HS-27A (cell line): ENCODE data around the gene EGFL8.

Source experiments
- DNase-seq: peaks from one replicate; pipeline ENCODE4 v3.0.0-alpha.2; 2012; ENCODE audit warnings: low read depth, missing footprints

EGFL8 gene

DNA sequence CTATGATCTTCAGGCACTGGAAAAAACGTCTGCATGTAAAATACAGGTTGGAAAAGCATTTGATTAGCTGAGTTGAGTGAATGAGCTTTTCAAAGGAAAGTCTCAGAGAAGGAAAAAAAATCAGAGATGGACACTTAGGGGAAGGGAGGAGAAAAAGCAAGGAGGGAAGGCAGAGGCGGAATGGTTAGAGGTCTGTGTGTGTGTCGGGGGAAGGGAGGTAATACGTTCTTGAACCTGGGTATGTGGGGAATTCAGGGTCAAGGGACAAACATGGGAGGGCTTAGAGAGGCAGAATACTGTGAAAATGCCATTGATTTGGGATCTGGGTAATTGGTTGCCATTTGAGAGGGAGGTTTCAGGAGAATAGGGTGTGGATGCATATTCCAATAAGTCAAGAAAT is 17.7 kb upstream of the EGFL8 start:
- no peak for DNase-seq

DNA sequence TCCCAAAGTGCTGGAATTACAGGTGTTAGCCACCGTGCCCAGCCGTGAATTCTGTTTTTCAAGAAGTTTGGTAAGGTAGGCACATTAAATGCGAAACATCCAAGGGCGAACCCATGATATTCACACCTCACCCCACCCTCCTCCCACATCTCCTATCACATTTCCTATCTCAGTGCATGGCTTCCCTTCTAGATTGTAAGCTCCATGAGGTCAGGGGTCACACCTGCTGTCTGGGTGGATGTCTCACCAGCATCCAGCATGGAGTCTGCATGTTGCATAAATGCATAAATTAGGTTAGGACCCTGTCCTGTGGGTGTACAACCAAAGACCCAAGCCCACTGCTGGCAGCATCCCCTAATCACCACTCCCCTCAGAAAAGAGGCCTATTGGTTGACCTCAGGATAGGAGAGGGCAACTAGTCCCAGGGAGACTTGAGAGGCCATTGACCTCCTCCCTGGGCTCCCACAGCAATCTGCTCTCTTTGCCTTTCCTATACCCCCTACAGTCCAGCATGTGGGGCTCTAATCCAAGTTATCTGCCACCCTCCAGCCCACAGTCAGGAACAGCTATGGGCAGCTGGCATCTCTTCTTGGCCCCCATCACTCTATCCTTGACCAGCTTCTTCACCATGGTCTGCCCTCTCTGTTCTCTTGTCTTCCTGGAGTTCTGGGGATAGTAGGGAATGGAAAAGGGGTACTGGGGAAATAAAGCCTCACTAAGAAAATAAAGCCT is 16.8 kb upstream of the EGFL8 start:
- DNase-seq = no peak

DNA sequence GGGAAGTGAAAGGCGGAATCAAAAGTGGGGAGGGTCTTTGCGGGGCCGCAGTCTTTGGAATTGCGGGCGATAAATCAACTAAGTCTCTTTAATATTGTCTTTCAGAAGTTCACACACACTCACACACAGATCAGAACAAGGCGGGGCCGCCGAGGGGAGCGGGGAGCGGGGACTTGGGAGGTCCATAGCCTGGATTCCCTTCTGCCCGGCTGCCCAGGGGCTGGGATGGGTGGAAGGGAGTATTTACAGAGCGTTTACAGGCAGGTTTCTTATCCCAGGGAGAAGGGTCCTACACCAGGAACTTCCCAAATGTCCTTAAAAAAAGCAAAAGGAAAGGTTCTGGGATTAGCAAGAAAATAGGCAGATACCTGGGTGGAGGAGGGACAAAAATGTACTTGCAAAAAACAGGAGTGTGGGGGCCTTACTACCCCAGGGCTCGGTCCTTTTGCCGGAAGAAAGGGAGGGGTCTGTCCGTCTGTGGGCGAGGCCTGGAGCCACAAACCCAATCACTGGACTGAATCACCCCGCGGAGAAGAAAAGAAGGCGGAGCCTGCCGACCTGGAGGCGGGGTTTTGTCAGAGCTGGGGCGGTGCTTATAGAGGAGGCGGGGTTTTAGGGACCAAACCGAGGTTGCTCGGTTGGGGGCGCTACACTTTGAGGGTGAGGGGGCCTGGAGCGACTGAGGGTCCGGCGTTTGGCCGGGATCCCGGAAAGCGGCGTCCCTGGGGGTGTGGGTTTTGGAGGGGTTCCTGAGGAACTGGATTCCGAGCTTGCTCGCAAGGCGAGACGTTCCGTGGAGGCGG is 15.9 kb upstream of the EGFL8 start:
- DNase-seq = no peak

DNA sequence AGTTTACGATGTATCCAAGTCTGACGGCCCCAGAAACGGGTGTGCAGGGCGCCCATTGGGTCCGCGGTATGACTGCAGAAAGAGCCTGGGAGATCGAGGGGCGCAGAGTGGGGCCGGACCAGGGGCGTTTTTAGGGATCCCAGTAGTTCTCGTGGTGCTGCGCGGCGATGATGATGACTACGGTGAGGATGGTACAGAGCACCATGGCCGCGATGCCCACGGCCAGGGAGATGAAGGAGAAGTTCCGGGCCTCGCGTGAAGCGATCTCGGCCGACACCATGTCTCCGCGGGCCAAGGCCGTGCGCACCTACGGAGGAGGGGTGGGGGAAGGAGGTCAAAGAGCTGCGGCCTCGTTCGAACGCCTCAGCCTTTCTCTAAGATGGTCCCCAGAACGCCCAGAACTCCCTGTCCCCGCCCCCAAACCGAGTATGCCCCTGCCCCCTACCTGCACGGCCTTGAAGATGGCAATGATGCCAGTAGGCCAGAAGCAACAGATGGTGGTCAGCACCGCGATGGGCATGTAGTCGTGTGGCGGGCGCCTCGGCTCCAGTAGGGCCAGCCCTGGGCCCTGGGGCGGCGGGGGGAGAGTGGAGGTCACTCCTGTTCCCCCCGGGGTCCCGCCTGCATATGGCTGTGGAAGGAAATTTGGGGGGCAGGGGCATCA is 15.2 kb upstream of the EGFL8 start:
- no peak for DNase-seq

DNA sequence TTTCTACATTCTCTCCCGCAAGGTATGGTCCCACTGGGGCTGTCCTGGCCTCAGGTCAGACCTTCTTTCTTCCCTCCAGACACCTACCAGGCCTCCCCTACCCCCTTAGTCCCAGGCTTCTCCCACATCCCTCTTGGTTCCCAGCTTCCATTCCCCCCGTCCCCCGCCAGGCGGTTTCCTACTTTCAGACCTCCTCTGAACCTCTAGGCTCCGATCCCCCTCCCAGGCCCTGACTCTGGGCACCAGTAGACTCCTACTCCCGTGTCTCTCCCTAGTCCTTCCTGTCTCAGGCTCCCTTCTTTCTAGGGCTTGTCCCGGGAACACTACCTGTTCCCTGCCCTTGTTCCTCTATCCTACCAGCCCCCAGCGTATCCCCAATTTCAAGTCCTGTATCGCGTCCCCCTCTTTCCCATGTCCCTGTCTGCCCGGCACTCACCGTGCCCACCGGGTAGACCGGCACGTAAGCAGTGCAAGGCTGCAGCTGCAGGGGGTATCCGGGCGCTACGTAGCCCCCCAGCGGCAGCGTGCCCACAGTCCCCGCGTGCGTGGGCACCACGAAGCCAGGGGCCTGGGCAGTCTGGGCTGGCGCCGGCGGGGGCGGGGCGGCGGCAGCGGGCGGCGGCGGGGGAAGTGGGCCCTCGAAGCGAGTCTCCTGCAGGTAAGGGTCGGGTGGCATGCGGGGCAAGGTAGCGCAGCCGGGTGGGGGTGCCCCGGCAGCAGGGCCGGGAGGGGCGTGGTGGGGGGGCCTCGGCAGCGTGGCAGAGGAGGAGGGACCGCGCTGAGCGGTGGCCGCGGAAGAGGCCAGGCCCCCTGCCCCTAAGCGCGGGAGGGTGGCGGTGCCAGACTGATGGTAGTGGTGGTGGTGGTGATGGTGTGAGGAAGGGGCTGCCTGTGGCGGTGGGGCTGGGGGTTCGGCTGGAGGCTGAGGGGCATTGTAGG is 14.2 kb upstream of the EGFL8 start:
- no peak for DNase-seq

DNA sequence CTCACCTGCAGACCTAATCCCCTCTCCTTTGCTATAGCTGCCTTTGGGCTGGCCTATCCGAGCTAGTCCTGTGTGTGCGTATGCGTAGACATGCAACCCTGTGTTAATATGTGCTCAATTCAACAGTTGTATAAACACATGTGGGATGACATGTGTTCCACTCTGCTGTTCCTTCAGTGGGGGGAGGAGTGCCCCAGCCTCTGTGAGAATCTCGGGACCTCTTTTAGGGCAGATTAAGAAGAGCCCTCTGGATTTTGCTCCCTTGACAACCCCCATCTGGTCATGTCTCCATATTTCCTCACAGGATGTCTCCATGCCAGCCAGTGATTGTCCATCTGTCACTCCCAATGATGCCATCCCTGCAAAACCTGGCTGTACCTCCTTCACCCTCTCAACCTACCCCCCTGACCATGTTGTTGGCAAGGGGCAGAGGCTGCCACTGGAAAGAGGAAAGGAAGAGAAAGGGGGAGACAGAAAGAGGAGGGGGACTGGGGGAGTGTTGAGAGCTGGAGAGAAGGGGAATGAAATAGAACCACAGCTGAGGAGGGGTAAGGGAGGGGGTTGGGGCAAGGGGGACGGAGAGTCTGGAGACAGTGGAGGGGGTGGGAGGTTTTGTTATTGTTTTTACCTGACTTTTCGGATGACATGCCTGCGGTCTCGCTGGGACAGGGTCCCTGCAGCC is 13.1 kb upstream of the EGFL8 start:
- DNase-seq = no peak

DNA sequence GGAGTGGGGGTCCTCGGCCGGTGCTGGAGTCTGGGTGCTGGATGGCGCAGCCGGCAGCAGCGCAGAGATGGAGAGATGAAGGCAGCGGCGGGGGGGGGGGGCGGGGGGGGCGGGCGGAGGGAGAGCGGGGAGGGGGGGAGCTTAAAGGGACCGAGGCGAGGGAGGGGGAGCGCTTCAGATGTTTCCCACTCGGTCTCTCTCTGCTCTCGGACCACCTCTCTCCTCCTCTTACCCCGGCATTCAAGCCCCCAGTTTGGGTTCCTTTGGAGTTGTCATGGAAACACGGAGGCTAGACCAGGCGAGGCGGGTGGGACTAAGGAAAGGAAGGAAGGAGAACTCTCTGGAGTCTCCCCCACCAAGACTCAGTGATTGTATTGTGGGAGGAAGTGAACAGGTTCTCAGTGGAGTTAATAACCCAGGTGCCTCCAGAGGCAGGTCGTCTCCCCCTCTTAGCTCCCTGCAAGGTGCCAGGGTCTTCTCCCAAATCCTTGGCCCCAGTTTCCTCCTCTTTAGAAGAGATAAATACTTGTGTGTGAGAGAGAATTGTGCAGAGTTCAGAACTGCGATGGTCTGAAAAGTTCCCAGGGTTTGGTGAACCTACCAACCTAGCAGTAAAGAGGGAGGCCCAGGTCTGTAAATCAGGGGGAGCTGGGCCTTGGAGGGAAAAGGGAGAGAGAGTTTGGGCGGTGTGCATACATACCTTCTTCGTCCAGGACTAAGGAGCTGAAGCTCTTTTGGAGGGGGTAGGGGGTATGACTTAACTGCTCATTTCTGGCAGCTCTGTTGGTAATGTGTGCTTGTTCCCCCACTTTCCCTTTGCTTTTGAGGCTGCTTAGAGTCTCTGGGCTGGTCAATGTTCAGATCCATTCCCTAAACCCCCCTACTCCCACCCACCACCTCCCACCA is 12.3 kb upstream of the EGFL8 start, which contains the start of gene PRRT1:
Gene PRRT1, minus strand, starts transcription at position 77 of the 906 bp plus-strand sequence. CDS start 112 bp downstream, outside the sequence.
- no peak for DNase-seq

DNA sequence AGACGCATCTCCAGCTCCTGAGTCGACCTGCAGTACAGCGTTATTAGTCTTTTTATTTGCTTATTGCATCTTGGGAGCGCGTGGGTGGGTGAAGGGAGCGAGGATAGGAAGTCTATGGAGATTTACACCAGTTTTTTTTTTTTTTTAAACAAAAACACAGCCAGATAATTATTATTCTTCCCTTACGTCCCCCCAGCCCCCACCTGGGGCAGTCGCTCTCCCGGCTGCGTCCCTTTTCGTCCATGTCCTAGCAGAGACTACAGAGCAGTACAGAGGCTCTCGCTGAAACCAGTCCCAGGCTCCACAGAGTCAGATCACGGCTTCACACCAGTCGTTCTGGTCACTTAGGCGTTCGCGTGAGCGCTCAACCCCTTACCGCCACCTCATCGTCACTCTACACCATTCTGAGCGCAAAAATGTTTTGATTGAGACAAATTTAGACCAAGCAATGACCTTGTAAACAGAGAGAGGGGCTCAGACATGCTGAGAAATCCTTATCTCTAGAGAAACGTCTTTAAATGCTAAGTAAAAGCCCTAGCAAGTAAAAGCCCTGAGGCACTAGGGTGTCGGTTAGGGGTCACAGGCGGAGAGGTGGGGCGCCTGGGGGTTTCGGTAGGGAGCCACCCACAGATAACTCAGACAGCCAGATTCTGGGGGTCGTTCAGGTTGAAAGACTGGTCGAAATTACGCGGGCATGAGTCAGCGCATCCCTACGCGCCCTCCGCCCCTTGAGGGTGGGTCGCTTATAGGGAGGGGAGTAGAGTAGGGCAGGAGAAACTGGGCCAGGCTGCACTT is 11.4 kb upstream of the EGFL8 start:
- DNase-seq = no peak

DNA sequence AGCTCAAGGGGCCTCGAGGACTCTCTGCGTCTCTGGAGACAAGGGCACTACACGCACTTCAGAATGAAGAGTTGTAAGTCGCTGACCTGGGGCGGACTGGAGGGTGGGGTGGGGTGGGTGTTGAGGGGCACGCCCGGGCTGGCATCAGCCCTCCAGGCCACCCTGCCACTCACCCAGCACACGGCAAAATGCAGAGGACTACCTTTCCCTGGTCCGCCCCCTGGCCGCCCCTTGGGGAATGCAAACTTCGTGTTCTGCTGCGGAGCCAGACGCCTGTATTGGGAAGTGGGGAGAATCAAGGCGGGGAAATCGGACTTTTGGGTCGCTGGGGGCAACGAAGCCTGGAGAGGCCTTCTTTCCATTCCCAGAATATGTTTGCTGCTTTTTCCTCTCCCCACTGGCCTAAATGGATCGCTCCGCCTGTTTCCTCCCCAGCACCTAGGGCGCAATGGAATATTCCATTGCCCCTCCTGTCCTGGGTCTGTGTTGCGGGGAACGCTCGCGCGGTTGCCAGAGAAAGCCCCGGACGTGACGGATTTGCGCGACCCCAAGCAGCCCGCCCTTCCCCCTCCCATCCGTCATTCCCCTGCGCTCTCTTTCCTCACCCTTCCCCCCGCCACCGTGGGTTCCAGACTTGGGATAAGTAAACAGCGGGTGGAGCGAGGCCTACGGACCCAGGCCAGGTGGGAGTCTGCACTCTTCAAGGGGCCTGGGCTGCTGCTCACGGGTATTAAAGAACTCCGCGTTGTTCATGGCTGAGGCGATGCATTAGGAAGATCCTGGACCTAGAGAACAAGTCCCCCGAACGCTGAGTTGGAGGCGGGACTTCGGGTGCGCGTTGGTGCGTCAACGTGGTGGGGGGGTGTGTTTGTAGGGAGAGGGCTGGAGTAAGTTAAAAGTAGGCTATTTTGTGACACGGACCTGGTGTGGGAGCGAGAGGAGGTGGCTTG is 10.6 kb upstream of the EGFL8 start, which contains the start of gene PPT2:
Gene PPT2, plus strand, starts transcription at position 578 of the 950 bp plus-strand sequence. CDS start 454 bp downstream, outside the sequence.
- peak; percentile 90 for DNase-seq

DNA sequence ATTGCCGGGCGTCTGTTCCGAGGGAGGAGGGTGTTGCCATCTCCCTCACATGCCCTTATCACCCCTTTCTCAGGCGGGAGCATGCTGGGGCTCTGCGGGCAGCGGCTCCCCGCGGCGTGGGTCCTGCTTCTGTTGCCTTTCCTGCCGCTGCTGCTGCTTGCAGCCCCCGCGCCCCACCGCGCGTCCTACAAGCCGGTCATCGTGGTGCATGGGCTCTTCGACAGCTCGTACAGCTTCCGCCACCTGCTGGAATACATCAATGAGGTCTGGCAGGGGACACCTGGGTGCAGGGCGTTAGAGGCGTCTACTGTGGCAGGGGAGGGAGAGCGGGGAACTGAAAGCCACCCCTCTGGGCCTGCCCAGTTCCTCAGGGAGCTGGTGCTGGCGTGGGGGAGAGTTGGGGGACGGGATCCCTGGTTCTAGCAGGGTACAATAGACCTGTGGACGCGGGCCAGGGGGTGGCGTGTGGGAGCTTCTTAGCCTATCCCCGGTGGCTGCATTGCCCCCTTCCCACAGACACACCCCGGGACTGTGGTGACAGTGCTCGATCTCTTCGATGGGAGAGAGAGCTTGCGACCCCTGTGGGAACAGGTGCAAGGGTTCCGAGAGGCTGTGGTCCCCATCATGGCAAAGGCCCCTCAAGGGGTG is 9.8 kb upstream of the EGFL8 start:
- DNase-seq = no peak

DNA sequence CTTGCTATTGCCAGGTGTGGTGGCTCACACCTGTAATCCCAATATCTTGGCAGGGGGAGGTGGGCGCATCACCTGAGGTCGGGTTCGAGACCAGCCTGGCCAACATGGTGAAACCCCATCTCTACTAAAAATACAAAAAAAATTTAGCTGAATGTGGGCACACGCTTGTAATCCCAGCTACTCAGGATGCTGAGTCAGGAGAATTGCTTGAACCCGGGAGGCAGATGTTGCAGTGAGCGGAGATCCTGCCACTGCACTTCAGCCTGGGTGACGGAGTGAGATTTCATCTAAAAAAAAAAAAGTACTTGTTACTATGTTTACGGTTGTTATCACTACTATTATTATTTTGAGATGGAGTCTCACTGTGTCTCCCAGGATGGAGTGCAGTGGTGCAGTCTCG is 7.5 kb upstream of the EGFL8 start:
- no peak for DNase-seq

DNA sequence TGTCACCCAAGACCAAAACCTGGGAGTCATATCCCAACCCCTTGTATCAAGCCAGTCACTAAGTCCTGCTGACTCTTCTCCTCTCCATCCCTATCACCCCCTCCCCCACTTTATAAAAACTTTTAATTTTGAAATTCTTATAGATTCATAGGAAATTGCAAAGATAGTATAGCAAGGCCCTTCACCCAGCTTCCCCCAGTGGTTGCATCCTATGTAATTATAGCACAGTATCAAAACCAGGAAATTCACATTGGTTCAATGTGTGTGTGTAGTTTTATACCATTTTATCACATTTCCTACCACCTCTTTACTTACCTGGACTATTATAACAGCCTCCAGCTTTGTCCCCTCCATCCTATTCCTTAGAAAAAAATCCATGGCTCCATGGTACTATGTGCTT is 6.3 kb upstream of the EGFL8 start:
- DNase-seq = no peak

DNA sequence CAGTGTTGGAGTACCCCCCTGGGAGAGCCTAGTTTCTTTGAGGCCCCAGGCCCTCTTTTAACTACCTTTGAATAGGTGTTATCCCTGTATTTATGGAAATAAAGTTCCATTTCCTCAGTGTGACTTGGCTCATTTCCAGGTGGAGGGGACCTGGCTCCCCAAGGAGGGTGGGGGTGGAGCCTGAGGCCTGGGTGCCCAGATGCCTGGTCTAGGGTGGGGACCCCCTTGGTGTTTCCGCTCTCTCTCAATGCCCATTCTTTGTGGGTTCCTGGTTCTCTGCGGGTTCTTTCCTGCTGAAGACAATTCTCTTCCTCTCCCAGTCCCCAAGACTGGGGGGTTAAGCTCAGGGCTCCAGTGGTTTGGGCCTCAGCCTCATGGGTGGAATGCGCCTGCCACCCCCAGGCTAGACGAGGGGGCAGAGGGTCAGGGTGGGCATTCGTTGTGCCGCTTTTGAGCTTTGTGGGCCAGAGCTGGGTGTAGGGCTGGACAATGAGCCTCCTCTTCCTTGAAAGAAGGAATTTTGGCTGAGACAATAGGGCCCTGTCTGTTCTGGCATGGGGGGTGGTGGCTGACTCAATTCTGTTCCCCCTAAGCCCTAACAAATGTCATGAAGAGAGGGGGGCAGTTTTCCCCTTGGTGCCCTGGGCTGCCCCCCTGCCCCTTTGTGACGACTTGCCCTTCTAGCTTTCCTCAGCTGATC is 686 bp upstream of the EGFL8 start:
- no peak for DNase-seq

DNA sequence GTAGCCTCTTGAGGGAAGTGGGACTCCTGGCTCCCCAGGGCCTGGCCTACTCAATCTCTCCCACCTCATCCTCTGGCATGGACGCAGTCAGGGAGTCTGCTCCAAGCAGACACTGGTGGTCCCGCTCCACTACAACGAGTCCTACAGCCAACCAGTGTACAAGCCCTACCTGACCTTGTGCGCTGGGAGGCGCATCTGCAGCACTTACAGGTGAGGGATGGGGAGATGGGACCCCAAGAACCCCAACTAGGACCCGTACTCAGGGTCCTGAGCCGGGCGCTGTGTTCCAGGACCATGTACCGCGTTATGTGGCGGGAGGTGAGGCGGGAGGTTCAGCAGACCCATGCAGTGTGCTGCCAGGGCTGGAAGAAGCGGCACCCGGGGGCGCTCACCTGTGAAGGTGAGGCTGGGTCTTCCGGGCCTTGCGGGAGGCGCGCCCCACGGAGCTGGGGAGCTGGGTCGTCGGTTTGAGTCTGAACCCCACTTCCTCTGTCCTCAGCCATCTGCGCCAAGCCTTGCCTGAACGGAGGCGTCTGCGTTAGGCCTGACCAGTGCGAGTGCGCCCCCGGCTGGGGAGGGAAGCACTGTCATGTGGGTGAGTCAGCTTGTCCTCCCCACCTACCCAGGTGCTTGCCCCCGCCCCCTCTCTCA is 2.1 kb downstream of the EGFL8 start:
- DNase-seq = no peak

DNA sequence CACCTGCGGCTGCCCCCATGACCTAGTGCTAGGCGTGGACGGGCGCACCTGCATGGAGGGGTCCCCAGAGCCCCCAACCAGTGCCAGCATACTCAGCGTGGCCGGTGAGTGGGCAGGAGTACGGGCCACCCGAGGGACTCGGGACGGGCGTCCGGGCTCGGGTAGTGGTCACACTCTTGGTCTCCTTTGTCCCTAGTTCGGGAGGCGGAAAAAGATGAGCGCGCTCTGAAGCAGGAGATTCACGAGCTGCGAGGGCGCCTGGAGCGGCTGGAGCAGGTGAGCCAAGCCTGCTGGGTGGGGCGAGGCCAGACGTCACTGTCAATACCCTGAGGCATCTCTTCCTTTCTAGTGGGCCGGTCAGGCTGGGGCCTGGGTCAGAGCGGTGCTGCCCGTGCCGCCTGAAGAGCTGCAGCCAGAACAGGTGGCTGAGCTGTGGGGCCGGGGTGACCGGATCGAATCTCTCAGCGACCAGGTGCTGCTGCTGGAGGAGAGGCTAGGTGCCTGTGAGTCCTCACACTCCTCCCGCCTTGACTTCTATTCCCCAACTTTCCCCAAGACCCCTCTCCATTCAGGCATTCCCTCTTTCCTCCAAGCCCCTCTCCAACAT is 2.9 kb downstream of the EGFL8 start:
- DNase-seq = no peak

DNA sequence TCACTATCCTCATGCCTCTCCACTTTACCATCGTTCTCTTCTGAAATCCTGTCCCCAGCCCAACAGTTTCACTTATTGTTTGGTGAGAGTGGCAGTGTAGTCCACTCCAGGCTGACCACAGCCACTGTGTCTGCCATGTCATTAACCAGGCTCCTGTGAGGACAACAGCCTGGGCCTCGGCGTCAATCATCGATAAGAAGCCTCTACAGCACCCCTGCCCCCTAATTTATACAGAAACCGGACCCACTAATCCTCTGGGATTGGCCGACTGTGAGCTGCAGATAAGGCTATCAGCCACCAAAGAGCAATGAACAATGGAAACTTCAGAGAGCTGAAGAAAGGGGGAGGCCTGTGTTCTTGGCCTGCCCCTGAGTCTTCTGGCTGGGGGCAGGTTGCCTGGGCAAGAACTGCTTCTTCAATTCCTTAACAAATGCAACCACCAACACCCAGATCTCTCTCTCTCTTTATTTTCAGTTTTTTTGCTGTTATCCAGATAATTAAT is 3.4 kb downstream of the EGFL8 start:
- no peak for DNase-seq
